ENCODE data around the gene FAM83C.

DNA sequence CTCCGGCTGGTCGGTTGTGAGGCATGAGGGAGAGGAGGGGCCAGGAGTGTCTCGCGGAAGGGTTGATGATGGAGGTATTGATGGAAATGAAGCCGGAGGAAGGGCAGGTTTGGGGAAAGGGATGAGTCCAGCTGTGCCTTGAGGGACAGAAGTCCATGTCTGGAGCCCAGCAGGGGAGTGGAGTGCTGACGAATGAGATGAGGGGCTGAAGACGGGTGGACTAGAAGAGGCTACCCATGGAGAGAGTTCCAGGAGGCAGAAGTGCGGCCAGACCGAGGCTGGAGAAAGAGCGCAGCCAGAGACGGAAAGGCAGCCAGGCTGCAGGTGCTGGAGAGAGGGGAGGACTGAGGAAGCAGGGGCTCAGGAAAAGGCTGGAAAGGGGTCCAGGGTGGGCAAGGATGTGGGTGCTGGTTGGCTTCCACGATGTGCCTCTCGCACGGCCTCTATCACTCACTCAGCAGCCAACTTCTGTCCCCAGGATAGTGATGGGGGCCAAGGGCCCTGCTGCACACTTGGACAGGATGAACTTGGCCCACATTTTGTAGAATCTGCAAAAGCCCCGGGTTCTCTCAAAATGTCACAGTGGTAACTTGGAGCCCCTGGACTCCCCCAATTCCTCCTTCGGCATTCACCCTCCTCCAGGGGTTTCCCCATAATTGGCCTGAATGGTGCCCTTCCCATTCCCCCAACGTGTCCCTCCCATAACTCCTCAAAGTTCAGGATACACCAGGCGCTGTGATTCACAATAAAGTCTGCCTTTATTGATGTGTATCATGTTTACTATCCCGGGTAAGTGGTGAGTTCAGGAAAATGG, 7.0 kb downstream of the FAM83C start:
- TF ChIP-seq, protein P1, sequence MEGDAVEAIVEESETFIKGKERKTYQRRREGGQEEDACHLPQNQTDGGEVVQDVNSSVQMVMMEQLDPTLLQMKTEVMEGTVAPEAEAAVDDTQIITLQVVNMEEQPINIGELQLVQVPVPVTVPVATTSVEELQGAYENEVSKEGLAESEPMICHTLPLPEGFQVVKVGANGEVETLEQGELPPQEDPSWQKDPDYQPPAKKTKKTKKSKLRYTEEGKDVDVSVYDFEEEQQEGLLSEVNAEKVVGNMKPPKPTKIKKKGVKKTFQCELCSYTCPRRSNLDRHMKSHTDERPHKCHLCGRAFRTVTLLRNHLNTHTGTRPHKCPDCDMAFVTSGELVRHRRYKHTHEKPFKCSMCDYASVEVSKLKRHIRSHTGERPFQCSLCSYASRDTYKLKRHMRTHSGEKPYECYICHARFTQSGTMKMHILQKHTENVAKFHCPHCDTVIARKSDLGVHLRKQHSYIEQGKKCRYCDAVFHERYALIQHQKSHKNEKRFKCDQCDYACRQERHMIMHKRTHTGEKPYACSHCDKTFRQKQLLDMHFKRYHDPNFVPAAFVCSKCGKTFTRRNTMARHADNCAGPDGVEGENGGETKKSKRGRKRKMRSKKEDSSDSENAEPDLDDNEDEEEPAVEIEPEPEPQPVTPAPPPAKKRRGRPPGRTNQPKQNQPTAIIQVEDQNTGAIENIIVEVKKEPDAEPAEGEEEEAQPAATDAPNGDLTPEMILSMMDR (IDR thresholded peaks at IDR 0.05): no peak
- no peak for TF ChIP-seq EZH2 (IDR thresholded peaks at IDR 0.05; ENCODE audit: borderline replicate concordance, insufficient read depth, low read depth, low read length, poor library complexity, severe bottlenecking)
